Globus pallidus (tissue), 1 donor: ENCODE data around the gene HES3.
"Not testable (repeated sequence)": the region's sequence is repeated elsewhere in the genome, so short reads cannot be mapped to it uniquely, and the experiment has no call there.

Experiments used
- DNase-seq: peaks from one replicate; pipeline ENCODE4 v3.0.0-alpha.2; 2015; ENCODE audit warnings: low spot score

HES3 gene

GRCh38 chr1:6219641-6220040 is 24.3 kb upstream of the HES3 start:
- DNase-seq: not testable (repeated sequence)

- no peak for DNase-seq
These were observed 23.7 kb upstream of the HES3 start for GRCh38 chr1:6220236-6220635.

GRCh38 chr1:6221210-6221784 is 22.7 kb upstream of the HES3 start:
- no peak for DNase-seq

- no peak for DNase-seq
These were observed 21.3 kb upstream of the HES3 start for GRCh38 chr1:6222636-6223035.

- no peak for DNase-seq
These were observed 20.4 kb upstream of the HES3 start for GRCh38 chr1:6223617-6224016.

DNA sequence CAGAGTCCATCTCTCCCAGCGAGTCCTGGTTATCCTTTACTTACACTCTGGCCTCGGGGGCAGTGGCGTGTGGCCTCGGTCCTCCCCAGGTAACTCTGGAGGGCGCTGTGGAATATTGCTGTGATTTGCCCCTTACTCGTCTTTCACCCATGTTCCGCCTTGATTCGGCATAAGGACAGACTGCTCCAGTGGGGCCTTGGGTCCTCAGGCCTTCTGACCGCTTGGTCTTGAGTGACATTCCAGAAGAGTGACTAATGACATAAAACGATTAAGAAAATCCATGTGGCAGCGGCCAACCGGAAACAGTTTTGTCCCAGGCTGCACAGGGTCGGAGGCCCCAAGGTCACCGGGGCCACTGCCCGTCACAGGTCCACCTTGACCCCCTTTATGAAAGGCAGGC is 19.3 kb upstream of the HES3 start:
- DNase-seq: no peak

DNA sequence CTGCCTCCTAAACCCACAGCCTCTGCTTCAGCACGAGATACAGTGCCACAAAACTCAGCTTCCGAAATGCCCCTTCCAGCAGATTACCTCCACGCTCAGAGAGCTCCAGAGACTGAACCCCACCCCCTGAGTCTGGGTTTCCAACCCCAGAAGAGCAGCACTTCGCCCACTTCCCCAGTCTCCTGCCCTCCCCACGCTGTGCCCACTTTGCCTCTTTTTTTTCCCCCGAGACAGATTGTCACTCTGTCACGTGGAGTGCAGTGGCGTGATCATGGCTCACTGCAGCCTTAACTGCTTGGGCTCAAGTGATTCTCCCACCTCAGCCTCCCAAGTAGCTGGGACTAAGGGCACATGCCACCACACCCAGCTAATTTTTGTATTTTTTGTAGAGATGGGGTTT is 18.3 kb upstream of the HES3 start:
- DNase-seq: no peak

DNA sequence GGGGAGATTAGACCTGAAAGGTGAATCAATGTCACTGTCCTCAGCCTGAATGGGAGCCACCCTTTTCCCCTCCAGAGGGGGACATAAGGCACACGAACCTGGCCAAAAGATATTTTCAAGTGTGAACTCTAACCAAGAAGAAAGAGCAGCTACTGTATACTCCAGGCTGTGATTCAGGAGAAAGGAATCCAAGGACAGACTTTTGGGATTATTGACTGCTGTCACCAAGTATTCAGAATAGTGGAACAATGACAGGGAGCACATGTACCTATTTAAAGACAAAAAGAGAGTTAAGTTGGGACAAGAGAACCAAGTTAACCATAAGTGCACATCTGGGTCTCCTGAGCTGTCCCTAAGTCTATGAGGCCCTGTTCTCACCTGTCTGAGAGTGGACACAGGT is 10.6 kb upstream of the HES3 start:
- DNase-seq: no peak

DNA sequence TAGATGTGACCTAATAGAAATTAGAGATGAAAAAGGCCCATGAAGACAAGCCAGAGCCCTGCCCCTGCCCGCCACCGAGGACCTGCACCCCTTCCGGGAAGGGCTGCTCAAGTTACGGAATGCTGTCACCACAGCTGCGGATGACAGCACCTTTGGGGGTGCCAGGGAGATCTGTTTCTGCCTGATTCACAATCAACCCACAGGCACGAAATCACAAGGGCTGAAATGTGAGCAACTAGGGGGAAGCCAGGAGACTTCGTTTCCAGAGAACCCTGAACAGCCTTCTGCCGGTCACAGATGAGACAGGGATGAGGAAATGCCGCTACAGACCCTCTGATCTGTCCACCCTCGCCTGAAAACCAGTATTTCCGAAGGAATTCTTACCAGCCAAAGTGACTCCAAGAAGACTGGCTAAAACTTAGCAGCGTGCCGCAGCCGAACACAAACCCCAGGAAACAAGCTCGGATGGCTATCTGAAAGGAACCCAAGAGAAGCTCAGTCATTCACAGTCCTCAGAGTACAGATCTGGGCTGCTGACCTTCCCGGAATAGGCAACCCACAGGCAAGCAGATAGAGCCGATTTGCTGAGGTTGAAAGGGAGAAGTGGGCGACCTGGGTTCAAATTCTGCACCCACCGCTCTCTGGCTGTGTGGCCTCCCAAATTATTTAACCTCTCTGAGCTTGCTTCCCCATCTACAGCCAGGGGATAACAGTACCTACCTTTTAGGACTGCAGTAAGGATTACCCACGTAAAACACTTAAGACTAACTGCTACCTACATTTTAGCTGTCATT is 9.3 kb upstream of the HES3 start:
- DNase-seq: no peak

- DNase-seq: no peak
These were observed 8.7 kb upstream of the HES3 start for GRCh38 chr1:6235296-6235677.

DNA sequence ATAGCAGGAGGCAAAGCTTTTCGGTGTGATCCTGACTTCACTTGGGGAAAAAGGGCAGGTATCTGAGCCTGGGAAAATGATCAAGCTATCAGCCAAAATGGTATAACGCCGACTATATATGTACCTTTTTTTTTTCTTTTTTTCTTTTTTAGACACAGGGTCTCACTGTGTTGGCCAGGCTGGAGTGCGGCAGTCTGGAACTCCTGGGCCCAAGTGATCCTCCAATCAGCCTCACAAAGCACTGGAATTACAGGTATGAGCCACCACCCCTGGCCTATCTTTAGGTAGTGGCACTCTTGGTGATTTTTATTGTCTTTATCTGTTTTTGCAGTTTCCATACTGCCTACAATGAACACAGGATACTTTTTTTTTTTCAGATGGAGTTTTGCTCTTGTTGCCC is 6.9 kb upstream of the HES3 start:
- DNase-seq: no peak

DNA sequence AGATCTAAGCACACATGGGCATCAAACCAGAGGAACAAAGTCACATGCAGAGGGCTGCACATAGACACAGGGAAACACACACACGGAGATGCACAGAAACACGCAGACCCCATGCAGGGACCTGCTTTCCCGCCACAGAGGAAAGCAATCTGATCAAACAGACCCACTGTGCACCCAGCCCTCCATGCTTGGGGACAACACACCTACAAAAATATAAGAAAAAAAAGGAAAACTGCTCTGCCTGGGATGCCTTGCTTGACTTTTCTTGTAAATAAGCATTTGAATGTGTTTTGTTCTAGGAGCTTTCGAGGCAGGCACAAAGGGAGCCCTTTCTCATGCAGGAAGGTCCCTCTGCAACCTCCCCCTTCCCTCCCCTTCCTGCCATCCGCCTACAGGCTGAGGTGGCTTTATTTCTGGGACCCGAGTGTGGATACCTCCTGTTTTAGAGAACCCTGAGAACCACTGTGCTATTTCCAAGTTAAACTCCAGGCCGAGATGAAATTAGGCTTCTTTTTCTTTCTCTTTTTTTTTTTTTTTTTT is 4.7 kb upstream of the HES3 start:
- DNase-seq: no peak

DNA sequence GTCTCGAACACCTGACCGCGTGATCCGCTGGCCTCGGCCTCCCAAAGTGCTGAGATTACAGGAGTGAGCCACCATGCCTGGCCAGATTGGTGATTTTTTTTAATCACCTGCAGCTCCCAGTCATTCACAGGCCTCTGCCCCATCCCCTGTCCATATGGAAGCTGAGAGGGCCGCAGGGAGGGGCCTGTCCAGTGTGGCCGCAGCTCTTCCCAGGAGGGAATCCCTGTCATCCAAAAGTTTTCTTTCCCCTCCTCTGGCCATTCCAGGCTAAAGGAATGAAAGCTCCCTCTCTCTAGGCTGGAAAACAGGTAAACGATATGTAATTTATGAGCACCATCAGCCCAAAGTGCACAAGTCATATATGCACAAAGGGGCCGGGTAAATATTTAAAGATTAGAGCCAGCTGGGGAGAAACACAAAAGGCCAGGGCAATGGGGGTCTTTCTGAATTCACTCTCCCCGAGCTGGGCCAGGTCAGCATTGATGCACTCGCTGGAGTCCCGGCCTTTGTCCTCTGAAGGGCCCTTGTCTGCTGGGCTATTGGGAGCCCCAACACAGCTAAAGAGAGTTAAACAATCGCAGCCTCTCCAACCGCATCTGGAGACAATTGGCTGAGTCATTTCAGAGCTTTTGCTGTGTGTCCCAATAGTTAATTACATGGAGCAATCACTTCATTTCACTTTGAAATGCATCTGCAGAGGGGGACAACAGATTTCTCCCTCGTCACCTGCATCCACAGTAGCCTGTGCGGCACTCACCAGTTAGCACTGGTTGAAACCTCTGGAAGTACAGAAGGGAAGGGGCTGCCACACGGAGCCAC is 3.8 kb upstream of the HES3 start:
- DNase-seq: no peak

GRCh38 chr1:6241107-6241886 is 2.7 kb upstream of the HES3 start:
- no peak for DNase-seq

DNA sequence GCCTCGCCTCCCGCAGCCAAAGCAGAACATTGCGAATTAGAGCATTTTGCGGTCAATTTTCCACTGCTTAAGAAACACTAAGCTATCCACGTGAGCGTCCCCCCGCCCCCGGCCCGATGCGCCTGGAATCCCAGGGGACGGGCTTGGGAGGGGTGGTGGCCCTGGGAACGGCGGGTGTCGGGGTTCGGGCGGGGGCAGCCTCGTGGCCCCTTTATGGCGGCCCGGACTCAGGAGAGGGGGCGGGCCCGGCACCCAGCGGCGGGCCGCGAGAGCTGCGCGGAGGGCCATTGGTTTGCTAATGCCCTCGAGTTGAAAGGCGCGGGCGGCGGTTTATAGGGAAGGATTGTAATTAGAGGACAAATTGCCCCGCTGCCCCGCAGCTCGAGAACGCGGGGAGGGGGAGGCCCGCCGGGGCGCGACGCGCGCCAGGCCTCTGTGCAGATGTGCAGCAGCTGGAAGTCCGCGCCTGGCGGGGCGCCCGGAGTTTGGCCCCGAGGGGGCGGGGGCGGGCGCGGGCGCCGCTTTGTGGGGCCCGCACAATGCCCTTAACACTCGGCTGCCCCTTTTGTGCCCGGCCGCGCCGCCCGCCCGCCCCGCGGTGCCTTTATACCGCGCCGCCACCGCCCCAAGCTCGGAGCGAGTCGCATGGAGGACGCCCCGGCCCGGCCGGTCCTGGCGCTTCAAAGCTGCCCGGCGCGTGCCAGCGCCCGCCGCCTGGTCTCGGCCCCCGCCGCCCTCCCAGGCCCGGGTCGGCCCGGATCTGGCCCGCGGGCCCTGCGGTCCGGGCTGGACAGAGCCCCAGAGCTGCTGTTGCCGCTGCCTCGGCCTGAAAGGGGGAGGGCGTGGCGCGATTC is 1.9 kb upstream of the HES3 start:
- DNase-seq: no peak

GRCh38 chr1:6243053-6243834 is 735 bp upstream of the HES3 start:
- no peak for DNase-seq

DNA sequence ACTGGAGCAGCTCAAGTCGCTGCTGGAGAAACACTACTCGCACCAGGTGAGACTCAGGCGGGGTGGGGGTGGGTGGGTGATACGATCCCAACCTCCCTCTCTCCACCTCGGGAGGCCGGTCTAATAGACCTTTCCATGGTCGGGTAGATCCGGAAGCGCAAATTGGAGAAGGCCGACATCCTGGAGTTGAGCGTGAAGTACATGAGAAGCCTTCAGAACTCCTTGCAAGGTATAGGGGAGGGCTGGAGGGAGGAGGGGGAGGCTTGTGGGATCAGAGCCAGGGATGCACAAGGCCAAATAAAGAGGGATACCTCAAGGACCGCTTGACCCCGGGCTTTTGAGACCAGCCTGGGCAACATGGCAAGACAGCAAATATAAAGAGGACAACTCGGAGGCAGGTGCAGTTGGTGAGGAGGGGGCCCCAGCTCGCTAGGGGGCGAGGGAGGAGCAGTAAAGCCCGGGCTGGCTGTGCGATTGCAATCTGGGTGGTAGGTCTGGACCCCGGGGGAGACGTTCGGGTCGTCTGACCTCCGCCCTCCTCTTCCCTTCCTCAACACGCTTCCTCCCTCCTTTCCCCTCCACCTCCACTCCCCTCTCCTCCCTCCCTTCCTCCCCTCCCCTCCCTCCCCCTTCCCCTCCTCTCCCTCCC is 546 bp downstream of the HES3 start:
- DNase-seq: no peak

- DNase-seq: peak; percentile 62
These were observed 1.3 kb downstream of the HES3 start for GRCh38 chr1:6245086-6245868.
